Epithelial cell of prostate (primary cell): Measurements from ENCODE around the gene GCC1.

Source experiments
- DNase-seq: peaks from one replicate; pipeline ENCODE4 v3.0.0-alpha.2; 2011; ENCODE audit warnings: low read depth, low spot score
- H3K27ac ChIP-seq: fragments of 450-650 bp; 2 replicates; pipeline ENCODE4 v1.5.1; 2017; ENCODE audit warnings: mild to moderate bottlenecking

GCC1 gene

GRCh38 chr7:127585044-127585953 lies at the start of gene GCC1:
Gene GCC1, minus strand, starts transcription at chr7:127585596. Its CDS starts 414 bp downstream, at chr7:127585182.
- peak within 1 kb of the TSS; percentile 73 for H3K27ac ChIP-seq
- DNase-seq = peak; percentile 18

GRCh38 chr7:127632276-127632910 lies 47.0 kb upstream of the GCC1 start:
- DNase-seq = no peak
- no peak overlapping the region for H3K27ac ChIP-seq

- no peak for DNase-seq
Measured at GRCh38 chr7:127629268-127629854, 44.0 kb upstream of the GCC1 start.

GRCh38 chr7:127628445-127628844 lies 43.0 kb upstream of the GCC1 start:
- H3K27ac ChIP-seq = no peak overlapping the region
- no peak for DNase-seq

More at GRCh38 chr7:127629268-127629854, 44.0 kb upstream of the GCC1 start:
- H3K27ac ChIP-seq = no peak overlapping the region

GRCh38 chr7:127625331-127625730 lies 39.9 kb upstream of the GCC1 start:
- no peak for DNase-seq
- no peak overlapping the region for H3K27ac ChIP-seq

- H3K27ac ChIP-seq = no peak overlapping the region
- DNase-seq = no peak
Measured at GRCh38 chr7:127620406-127621233, 35.2 kb upstream of the GCC1 start.

GRCh38 chr7:127619681-127620405 lies 34.4 kb upstream of the GCC1 start:
- DNase-seq = no peak
- H3K27ac ChIP-seq = no peak overlapping the region

GRCh38 chr7:127618775-127619174 lies 33.4 kb upstream of the GCC1 start:
- DNase-seq = no peak
- no peak overlapping the region for H3K27ac ChIP-seq

GRCh38 chr7:127618042-127618441 lies 32.6 kb upstream of the GCC1 start, which contains the start of gene PAX4:
Gene PAX4, minus strand, starts transcription at chr7:127618142. Its CDS starts 2,214 bp downstream, at chr7:127615928.
- DNase-seq = no peak
- no peak within 1 kb of the TSS for H3K27ac ChIP-seq

- no peak overlapping the region for H3K27ac ChIP-seq
- no peak for DNase-seq
Measured at GRCh38 chr7:127616724-127617123, 31.3 kb upstream of the GCC1 start.

- no peak for DNase-seq
Measured at GRCh38 chr7:127612263-127612662, 26.9 kb upstream of the GCC1 start.

GRCh38 chr7:127609297-127609696 lies 23.9 kb upstream of the GCC1 start:
- DNase-seq = no peak
- H3K27ac ChIP-seq = no peak overlapping the region

More at GRCh38 chr7:127612263-127612662, 26.9 kb upstream of the GCC1 start:
- no peak overlapping the region for H3K27ac ChIP-seq

- H3K27ac ChIP-seq = no peak overlapping the region
Measured at GRCh38 chr7:127608446-127608845, 23.1 kb upstream of the GCC1 start.

GRCh38 chr7:127600885-127601284 lies 15.5 kb upstream of the GCC1 start:
- no peak for DNase-seq
- no peak overlapping the region for H3K27ac ChIP-seq

More at GRCh38 chr7:127608446-127608845, 23.1 kb upstream of the GCC1 start:
- no peak for DNase-seq

GRCh38 chr7:127598318-127598717 lies 12.9 kb upstream of the GCC1 start:
- no peak overlapping the region for H3K27ac ChIP-seq
- no peak for DNase-seq

- H3K27ac ChIP-seq = no peak overlapping the region
- no peak for DNase-seq
Measured at GRCh38 chr7:127595737-127596136, 10.3 kb upstream of the GCC1 start.

GRCh38 chr7:127594490-127594889 lies 9.1 kb upstream of the GCC1 start:
- no peak overlapping the region for H3K27ac ChIP-seq
- no peak for DNase-seq

GRCh38 chr7:127592550-127592949 lies 7.2 kb upstream of the GCC1 start:
- H3K27ac ChIP-seq = no peak overlapping the region
- DNase-seq = no peak

GRCh38 chr7:127591591-127591990 lies 6.2 kb upstream of the GCC1 start:
- no peak overlapping the region for H3K27ac ChIP-seq
- DNase-seq = no peak
